Liver (tissue), 9 donors: ENCODE data around the gene EPS8. TPM values are rescaled to one million over a fixed set of nuclear protein-coding genes. Genes with fewer than 3 reads are reported as not detected.
A peak's percentile ranks its signal among the peaks of the same experiment; 100 is the strongest.

Experiments
- DNase-seq: peaks from one replicate; pipeline ENCODE4 v3.0.0-alpha.2; 2017; ENCODE audit warnings: low spot score
- H3K27ac ChIP-seq, 2 donors: one replicate each; pipeline ENCODE4 v1.7.0; 2013; ENCODE audit warnings: inconsistent platforms in 2 of 2, low read length in 2 of 2, control low read depth in 1 of 2, low read depth in 1 of 2, mild to moderate bottlenecking in 1 of 2
- H3K27me3 ChIP-seq, 4 donors: one replicate each; pipeline versions ENCODE4 v1.6.1 to v1.7.0; 2013; ENCODE audit warnings: low read length in 3 of 4, inconsistent platforms in 1 of 4, mild to moderate bottlenecking in 1 of 4, moderate library complexity in 1 of 4; ENCODE audit not compliant: control insufficient read depth in 4 of 4, insufficient read depth in 4 of 4
- H3K36me3 ChIP-seq, 4 donors: one replicate each; pipeline versions ENCODE4 v1.6.1 to v1.7.0; 2013; ENCODE audit warnings: low read length in 3 of 4, mild to moderate bottlenecking in 3 of 4, low read depth in 1 of 4, moderate library complexity in 1 of 4; ENCODE audit not compliant: control insufficient read depth in 4 of 4, insufficient read depth in 3 of 4
- H3K4me1 ChIP-seq, 4 donors: one replicate each; pipeline versions ENCODE4 v1.6.1 to v1.7.0; 2013; ENCODE audit warnings: low read length in 3 of 4, mild to moderate bottlenecking in 3 of 4, moderate library complexity in 1 of 4; ENCODE audit not compliant: control insufficient read depth in 4 of 4, insufficient read depth in 4 of 4
- H3K4me3 ChIP-seq, 3 donors: one replicate each; pipeline versions ENCODE4 v1.6.1 to v1.7.0; 2013; ENCODE audit warnings: low read length in 3 of 3, control low read depth in 1 of 3, low read depth in 1 of 3, mild to moderate bottlenecking in 1 of 3
- H3K9ac ChIP-seq, 2 donors: one replicate each; pipeline ENCODE4 v1.7.0; 2013; ENCODE audit warnings: low read length in 2 of 2, mild to moderate bottlenecking in 2 of 2, moderate library complexity in 2 of 2, control low read depth in 1 of 2, low read depth in 1 of 2
- H3K9me3 ChIP-seq, 4 donors: one replicate each; pipeline versions ENCODE4 v1.6.1 to v1.7.0; 2013; ENCODE audit warnings: low read length in 3 of 4; ENCODE audit not compliant: control insufficient read depth in 4 of 4
- EGR1 ChIP-seq, 2 donors: IDR thresholded peaks; 2 replicates each; pipeline ENCODE4 v1.6.1; 2016 to 2018; ENCODE audit warnings: antibody characterized with exemption in 2 of 2, low read depth in 2 of 2
- FOXA1 ChIP-seq: IDR thresholded peaks from 2 replicates; pipeline ENCODE4 v1.6.1; 2016; ENCODE audit warnings: antibody characterized with exemption
- FOXA2 ChIP-seq: IDR thresholded peaks from 2 replicates; pipeline ENCODE4 v1.6.1; 2016; ENCODE audit warnings: antibody characterized with exemption
- GABPA ChIP-seq, 2 donors: IDR thresholded peaks in 1 of 2; conservative IDR thresholded peaks in 1 of 2; 2 replicates each; pipeline ENCODE4 v1.6.1; 2016; ENCODE audit warnings: antibody characterized with exemption in 2 of 2, mild to moderate bottlenecking in 1 of 2, moderate library complexity in 1 of 2
- HNF4A ChIP-seq, 2 donors: conservative IDR thresholded peaks; 2 replicates each; pipeline ENCODE4 v1.6.1; 2016; ENCODE audit warnings: antibody characterized with exemption in 2 of 2, mild to moderate bottlenecking in 2 of 2
- HNF4G ChIP-seq: IDR thresholded peaks from 2 replicates; pipeline ENCODE4 v1.6.1; 2016; ENCODE audit warnings: antibody characterized with exemption
- JUND ChIP-seq, 2 donors: IDR thresholded peaks; 2 replicates each; pipeline ENCODE4 v1.6.1; 2016; ENCODE audit warnings: antibody characterized with exemption in 2 of 2
- RAD21 ChIP-seq, 2 donors: IDR thresholded peaks; 2 replicates each; pipeline ENCODE4 v1.6.1; 2016; ENCODE audit warnings: antibody characterized with exemption in 2 of 2, mild to moderate bottlenecking in 2 of 2
- RXRA ChIP-seq, 2 donors: IDR thresholded peaks; 2 replicates each; pipeline ENCODE4 v1.6.1; 2017 to 2018; ENCODE audit warnings: antibody characterized with exemption in 2 of 2, mild to moderate bottlenecking in 1 of 2
- SP1 ChIP-seq: IDR thresholded peaks from 2 replicates; pipeline ENCODE4 v1.6.1; 2018; ENCODE audit warnings: antibody characterized with exemption, mild to moderate bottlenecking
- TAF1 ChIP-seq: conservative IDR thresholded peaks from 2 replicates; pipeline ENCODE4 v1.6.1; 2016; ENCODE audit warnings: antibody characterized with exemption, mild to moderate bottlenecking
- YY1 ChIP-seq: IDR thresholded peaks from 2 replicates; pipeline ENCODE4 v1.6.1; 2016; ENCODE audit warnings: antibody characterized with exemption, mild to moderate bottlenecking
- WGBS: extraction: QIAGEN DNeasy Blood & Tissue Kit; methylation state at CpG from one replicate; pipeline ENCODE4 v1.1.7; 2013; 5-methylcytosine and 5-hydroxymethylcytosine counted together
- polyA plus RNA-seq, 2 donors: library from polyadenylated mRNA; stranded (reverse) in 1 of 2; unstranded in 1 of 2; fragments of 200-250 nt in 1 of 2; fragments of >200 nt in 1 of 2; fragmentation: Nextera tagmentation in 1 of 2; extraction: Ambion mirVana in 1 of 2; gene quantifications; one replicate each; pipeline versions ENCODE4 v1.2.1 to v1.2.3, GENCODE V29; 2013 to 2015
- total RNA-seq, 2 donors: library from RNA; depleted of rRNA; stranded (reverse); fragments of >200 nt; gene quantifications; one replicate each; pipeline ENCODE4 v1.2.3, GENCODE V29; 2014
- TF ChIP-seq, protein P1 (sequence below): IDR thresholded peaks from 2 replicates; pipeline ENCODE4 v1.6.1; 2016; ENCODE audit warnings: antibody characterized with exemption
- TF ChIP-seq, protein P2 (sequence below): IDR thresholded peaks from 2 replicates; pipeline ENCODE4 v1.6.1; 2016; ENCODE audit warnings: antibody characterized with exemption
- TF ChIP-seq, protein P3 (sequence below): fragments of 150-350 bp; IDR thresholded peaks from 2 replicates; pipeline ENCODE4 v1.5.1; 2017; ENCODE audit warnings: improper control_type of control experiment, low read depth, low read length; ENCODE audit not compliant: missing input control
- TF ChIP-seq, protein P4 (sequence below): IDR thresholded peaks from 2 replicates; pipeline ENCODE4 v1.6.1; 2016; ENCODE audit warnings: antibody characterized with exemption, mild to moderate bottlenecking
- TF ChIP-seq, protein P5 (sequence below): IDR thresholded peaks from 2 replicates; pipeline ENCODE4 v1.6.1; 2016; ENCODE audit warnings: antibody characterized with exemption
- donor health status: healthy.
- donor health status: healthy.
- donor health status: healthy.
- donor health status: healthy.
- donor health status: healthy.

Gene EPS8
- total and polyA plus RNA-seq, 4 donors = 13.7 to 40.2 (median 15.0) TPM

DNA sequence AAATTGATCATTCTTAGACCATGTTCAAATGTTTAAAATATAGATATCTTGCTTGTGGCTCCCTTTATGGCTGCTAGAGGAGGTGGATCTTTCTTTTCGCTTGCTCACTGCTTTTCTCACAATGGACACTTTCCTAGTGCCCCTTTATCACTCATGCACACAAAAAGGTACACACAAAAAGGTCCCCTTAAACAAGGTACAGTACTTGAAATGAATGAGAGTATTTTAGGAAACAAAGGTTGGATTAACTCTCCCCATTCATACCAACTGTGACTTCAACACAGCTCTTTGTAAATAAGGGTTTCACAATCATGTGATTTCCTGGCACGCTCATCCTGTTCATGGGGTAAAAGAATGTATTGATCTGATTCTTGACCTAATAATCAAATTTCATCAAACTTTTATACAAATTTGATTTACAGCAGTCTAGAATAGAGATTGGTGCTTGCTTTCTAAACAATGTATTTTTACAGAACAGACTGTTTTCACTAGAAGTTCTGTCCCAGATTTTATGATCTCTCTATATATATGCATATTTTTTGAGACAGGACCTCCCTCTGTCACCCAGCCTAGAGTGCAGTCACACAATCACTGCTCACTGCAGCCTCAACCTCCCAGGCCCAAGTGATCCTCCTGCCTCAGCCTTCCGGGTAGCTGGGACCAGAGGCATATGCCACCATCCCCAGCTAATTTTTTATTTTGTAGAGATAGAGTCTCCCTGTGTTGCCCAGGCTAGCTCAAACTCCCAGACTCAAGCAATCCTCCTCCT lies 34.4 kb upstream of the EPS8 start:
- no peak for DNase-seq
- no peak overlapping the region for H3K9ac ChIP-seq
- TF ChIP-seq HNF4A (conservative IDR thresholded peaks at IDR 0.05) (peak; percentile 66 to 70), TAF1 (no peak), JUND (IDR thresholded peaks at IDR 0.05) (peak in 1 of 2 donors; percentile 48), FOXA1 (peak; percentile 98), RXRA (IDR thresholded peaks at IDR 0.05) (peak; percentile 43 to 61), FOXA2 (peak; percentile 99), RAD21 (IDR thresholded peaks at IDR 0.05) (peak; percentile 24 to 48), SP1 (peak; percentile 48), YY1 (peak; percentile 46)
- TF ChIP-seq, protein P1, sequence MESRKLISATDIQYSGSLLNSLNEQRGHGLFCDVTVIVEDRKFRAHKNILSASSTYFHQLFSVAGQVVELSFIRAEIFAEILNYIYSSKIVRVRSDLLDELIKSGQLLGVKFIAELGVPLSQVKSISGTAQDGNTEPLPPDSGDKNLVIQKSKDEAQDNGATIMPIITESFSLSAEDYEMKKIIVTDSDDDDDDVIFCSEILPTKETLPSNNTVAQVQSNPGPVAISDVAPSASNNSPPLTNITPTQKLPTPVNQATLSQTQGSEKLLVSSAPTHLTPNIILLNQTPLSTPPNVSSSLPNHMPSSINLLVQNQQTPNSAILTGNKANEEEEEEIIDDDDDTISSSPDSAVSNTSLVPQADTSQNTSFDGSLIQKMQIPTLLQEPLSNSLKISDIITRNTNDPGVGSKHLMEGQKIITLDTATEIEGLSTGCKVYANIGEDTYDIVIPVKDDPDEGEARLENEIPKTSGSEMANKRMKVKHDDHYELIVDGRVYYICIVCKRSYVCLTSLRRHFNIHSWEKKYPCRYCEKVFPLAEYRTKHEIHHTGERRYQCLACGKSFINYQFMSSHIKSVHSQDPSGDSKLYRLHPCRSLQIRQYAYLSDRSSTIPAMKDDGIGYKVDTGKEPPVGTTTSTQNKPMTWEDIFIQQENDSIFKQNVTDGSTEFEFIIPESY = peak; percentile 68
- TF ChIP-seq, protein P2, sequence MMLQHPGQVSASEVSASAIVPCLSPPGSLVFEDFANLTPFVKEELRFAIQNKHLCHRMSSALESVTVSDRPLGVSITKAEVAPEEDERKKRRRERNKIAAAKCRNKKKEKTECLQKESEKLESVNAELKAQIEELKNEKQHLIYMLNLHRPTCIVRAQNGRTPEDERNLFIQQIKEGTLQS = no peak
- TF ChIP-seq, protein P3, sequence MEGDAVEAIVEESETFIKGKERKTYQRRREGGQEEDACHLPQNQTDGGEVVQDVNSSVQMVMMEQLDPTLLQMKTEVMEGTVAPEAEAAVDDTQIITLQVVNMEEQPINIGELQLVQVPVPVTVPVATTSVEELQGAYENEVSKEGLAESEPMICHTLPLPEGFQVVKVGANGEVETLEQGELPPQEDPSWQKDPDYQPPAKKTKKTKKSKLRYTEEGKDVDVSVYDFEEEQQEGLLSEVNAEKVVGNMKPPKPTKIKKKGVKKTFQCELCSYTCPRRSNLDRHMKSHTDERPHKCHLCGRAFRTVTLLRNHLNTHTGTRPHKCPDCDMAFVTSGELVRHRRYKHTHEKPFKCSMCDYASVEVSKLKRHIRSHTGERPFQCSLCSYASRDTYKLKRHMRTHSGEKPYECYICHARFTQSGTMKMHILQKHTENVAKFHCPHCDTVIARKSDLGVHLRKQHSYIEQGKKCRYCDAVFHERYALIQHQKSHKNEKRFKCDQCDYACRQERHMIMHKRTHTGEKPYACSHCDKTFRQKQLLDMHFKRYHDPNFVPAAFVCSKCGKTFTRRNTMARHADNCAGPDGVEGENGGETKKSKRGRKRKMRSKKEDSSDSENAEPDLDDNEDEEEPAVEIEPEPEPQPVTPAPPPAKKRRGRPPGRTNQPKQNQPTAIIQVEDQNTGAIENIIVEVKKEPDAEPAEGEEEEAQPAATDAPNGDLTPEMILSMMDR = no peak
- no peaks in the 10 kb centered on the region for H3K9me3 ChIP-seq
- no peaks in the 10 kb centered on the region for H3K27me3 ChIP-seq
- no peak overlapping the region for H3K4me3 ChIP-seq
- 63% methylated on average over 3 of the region's 3 CpGs for WGBS
- H3K27ac ChIP-seq = peak overlapping the region in 1 of 2 donors; percentile 17
- H3K36me3 ChIP-seq = no peaks in the 10 kb centered on the region
- peaks cover 2 to 17% (median 10%) of the 10 kb centered on the region in 4 donors for H3K4me1 ChIP-seq

DNA sequence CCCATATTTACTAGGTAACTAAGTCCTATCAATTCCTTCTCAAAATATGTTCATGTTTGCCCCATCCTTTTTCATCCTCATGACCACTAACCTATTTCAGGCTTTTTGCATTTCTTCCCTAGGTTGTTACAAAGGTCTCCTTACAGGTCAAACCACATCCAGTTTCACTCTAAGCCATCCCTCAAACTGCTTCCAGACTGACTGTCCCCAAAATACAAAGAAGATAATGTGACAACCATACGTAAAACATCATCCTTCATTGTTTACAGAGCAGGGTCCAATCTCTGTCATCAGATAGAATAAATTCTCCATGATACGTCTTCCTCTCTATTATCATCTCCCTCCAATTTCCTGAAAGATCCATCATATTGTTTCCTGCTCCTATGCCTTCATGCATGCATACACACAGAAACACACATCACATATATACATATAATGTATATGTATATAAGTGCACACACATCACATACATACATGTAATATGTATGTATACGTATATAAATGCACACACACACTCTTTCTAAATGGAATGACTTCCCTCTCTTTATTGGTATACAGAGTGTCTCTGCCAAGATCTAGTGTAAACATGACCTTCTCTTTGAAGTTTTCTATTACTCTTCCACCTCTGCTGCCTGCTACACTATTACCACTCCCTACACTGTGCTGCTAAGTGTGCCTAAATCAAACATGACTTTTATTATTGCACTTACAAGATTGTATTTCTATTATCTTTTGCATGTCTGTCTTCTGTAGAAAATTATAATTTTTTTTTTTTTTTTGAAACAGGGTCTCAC lies 30.7 kb upstream of the EPS8 start:
- no peak for DNase-seq
- Histone ChIP-seq H3K9ac (no peak overlapping the region), H3K9me3 (peaks cover 0 to 3% (median under 1%) of the 10 kb centered on the region in 4 donors), H3K27ac (no peak overlapping the region), H3K4me1 (peaks cover 2 to 17% (median 10%) of the 10 kb centered on the region in 4 donors), H3K36me3 (no peaks in the 10 kb centered on the region), H3K4me3 (no peak overlapping the region), H3K27me3 (no peaks in the 10 kb centered on the region)
- WGBS = 48% methylated on average over 3 of the region's 3 CpGs
- TF ChIP-seq, protein P4, sequence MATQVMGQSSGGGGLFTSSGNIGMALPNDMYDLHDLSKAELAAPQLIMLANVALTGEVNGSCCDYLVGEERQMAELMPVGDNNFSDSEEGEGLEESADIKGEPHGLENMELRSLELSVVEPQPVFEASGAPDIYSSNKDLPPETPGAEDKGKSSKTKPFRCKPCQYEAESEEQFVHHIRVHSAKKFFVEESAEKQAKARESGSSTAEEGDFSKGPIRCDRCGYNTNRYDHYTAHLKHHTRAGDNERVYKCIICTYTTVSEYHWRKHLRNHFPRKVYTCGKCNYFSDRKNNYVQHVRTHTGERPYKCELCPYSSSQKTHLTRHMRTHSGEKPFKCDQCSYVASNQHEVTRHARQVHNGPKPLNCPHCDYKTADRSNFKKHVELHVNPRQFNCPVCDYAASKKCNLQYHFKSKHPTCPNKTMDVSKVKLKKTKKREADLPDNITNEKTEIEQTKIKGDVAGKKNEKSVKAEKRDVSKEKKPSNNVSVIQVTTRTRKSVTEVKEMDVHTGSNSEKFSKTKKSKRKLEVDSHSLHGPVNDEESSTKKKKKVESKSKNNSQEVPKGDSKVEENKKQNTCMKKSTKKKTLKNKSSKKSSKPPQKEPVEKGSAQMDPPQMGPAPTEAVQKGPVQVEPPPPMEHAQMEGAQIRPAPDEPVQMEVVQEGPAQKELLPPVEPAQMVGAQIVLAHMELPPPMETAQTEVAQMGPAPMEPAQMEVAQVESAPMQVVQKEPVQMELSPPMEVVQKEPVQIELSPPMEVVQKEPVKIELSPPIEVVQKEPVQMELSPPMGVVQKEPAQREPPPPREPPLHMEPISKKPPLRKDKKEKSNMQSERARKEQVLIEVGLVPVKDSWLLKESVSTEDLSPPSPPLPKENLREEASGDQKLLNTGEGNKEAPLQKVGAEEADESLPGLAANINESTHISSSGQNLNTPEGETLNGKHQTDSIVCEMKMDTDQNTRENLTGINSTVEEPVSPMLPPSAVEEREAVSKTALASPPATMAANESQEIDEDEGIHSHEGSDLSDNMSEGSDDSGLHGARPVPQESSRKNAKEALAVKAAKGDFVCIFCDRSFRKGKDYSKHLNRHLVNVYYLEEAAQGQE = no peak
- peak; percentile 15 to 35 for TF ChIP-seq HNF4A (conservative IDR thresholded peaks at IDR 0.05)
- TF ChIP-seq, protein P2 = no peak
- TF ChIP-seq RAD21 (IDR thresholded peaks at IDR 0.05) = peak in 1 of 2 donors; percentile 3
- TF ChIP-seq TAF1 = no peak
- no peak for TF ChIP-seq SP1
- TF ChIP-seq, protein P5, sequence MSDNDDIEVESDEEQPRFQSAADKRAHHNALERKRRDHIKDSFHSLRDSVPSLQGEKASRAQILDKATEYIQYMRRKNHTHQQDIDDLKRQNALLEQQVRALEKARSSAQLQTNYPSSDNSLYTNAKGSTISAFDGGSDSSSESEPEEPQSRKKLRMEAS = no peak
- TF ChIP-seq, protein P1 = no peak
- no peak for TF ChIP-seq YY1
- TF ChIP-seq GABPA (IDR thresholded peaks at IDR 0.05 in 1 of 2, conservative IDR thresholded peaks at IDR 0.05 in 1 of 2) = no peak
- peak; percentile 25 to 36 for TF ChIP-seq RXRA (IDR thresholded peaks at IDR 0.05)
- TF ChIP-seq EGR1 (IDR thresholded peaks at IDR 0.05; ENCODE audit: low read depth in 2 of 2) = no peak
- peak; percentile 58 for TF ChIP-seq FOXA1
- no peak for TF ChIP-seq HNF4G
- peak; percentile 78 for TF ChIP-seq FOXA2
- TF ChIP-seq JUND (IDR thresholded peaks at IDR 0.05) = no peak
